ENCODE data around the gene RAPGEF6.
A peak's percentile ranks its signal among the peaks of the same experiment; 100 is the strongest.

The RAPGEF6 gene

GRCh38 chr5:131608597-131608996 lies 26.4 kb downstream of the RAPGEF6 start:
- DNase-seq: no peak

GRCh38 chr5:131607903-131608540 lies 27.0 kb downstream of the RAPGEF6 start:
- DNase-seq: no peak

- DNase-seq: no peak
Observed at GRCh38 chr5:131607418-131607817, 27.6 kb downstream of the RAPGEF6 start.

GRCh38 chr5:131605086-131605485 lies 29.9 kb downstream of the RAPGEF6 start:
- no peak for DNase-seq

GRCh38 chr5:131595088-131596033 lies 39.7 kb downstream of the RAPGEF6 start:
- DNase-seq: no peak

- no peak for DNase-seq
Observed at GRCh38 chr5:131593921-131594320, 41.1 kb downstream of the RAPGEF6 start.

- peak in 3 of 4 experiments; percentile 8 to 33 (median 28) for DNase-seq
Observed at GRCh38 chr5:131593436-131593835, 41.6 kb downstream of the RAPGEF6 start.

- DNase-seq: peak; percentile 11 to 70 (median 42)
Observed at GRCh38 chr5:131589510-131590348, 45.3 kb downstream of the RAPGEF6 start.

GRCh38 chr5:131587541-131587940 lies 47.5 kb downstream of the RAPGEF6 start:
- no peak for DNase-seq

GRCh38 chr5:131581702-131582101 lies 53.3 kb downstream of the RAPGEF6 start:
- DNase-seq: peak in 2 of 4 experiments; percentile 14 to 27

- no peak for DNase-seq
Observed at GRCh38 chr5:131579917-131580671, 54.9 kb downstream of the RAPGEF6 start.

GRCh38 chr5:131575660-131576227 lies 59.3 kb downstream of the RAPGEF6 start:
- no peak for DNase-seq

- no peak for DNase-seq
Observed at GRCh38 chr5:131571669-131572168, 63.3 kb downstream of the RAPGEF6 start.

GRCh38 chr5:131570757-131571156 lies 64.3 kb downstream of the RAPGEF6 start:
- DNase-seq: no peak

GRCh38 chr5:131564229-131564652 lies 70.8 kb downstream of the RAPGEF6 start:
- DNase-seq: no peak

GRCh38 chr5:131563434-131564228 lies 71.4 kb downstream of the RAPGEF6 start:
- DNase-seq: peak in 1 of 4 experiments; percentile 4

GRCh38 chr5:131550606-131551005 lies 84.4 kb downstream of the RAPGEF6 start:
- DNase-seq: no peak

GRCh38 chr5:131548176-131548575 lies 86.9 kb downstream of the RAPGEF6 start:
- DNase-seq: no peak

GRCh38 chr5:131545845-131546244 lies 89.2 kb downstream of the RAPGEF6 start:
- no peak for DNase-seq

GRCh38 chr5:131542723-131543122 lies 92.3 kb downstream of the RAPGEF6 start:
- DNase-seq: no peak

GRCh38 chr5:131541762-131542161 lies 93.3 kb downstream of the RAPGEF6 start:
- DNase-seq: no peak

Data from suppressor macrophage (primary cell).